Activated T-cell treated with anti-CD3 and anti-CD28 coated beads for 1 hour (primary cell): ENCODE data around the gene TESK2.
A peak's percentile ranks its signal among the peaks of the same experiment; 100 is the strongest.

Source experiments
- DNase-seq: peaks from one replicate; pipeline ENCODE4 v3.0.0-alpha.2; 2020; ENCODE audit warnings: low read depth

The TESK2 gene

DNA sequence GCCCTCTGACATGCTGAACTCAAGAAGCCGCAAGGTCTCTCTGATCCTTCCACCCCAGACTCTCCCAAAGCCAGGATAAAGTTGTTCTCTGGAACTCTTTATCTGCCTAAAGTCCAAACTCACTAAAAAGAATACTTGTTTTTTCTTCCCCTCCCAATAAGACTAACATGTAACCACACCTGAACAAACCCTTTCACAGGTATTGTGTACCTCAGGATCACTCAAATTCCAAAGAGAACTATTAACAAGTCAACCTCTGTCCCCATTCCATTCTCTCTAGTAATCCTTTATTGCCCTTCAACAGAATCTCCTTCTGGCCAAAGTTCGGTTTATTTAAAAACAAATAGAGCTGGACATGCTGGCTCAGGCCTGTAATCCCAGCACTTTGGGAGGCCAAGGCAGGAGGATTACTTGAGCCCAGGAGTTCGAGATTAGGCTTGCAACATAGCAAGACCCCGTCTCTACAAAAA is 155.1 kb downstream of the TESK2 start:
- no peak for DNase-seq

- DNase-seq, result no peak
Observed at GRCh38 chr1:45334308-45335245, 156.4 kb downstream of the TESK2 start.

DNA sequence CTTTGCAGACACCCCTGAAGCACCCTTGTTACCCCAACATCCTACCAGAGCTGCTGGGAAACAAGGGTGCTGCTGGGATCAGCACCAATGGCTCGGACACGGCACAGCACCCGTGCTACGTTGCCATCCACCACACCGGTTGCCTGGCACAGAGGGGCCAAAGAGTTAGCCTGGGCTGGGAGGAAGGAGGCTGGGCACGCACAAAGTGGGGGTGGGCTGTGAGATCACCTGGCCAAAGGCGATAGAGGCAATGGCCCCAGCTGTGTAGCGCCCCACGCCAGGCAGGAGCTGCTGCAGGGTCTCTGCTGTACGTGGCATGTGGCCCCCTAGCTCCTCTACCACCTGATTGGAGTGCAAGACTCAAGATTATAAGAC is 158.6 kb downstream of the TESK2 start:
- DNase-seq, result no peak

DNA sequence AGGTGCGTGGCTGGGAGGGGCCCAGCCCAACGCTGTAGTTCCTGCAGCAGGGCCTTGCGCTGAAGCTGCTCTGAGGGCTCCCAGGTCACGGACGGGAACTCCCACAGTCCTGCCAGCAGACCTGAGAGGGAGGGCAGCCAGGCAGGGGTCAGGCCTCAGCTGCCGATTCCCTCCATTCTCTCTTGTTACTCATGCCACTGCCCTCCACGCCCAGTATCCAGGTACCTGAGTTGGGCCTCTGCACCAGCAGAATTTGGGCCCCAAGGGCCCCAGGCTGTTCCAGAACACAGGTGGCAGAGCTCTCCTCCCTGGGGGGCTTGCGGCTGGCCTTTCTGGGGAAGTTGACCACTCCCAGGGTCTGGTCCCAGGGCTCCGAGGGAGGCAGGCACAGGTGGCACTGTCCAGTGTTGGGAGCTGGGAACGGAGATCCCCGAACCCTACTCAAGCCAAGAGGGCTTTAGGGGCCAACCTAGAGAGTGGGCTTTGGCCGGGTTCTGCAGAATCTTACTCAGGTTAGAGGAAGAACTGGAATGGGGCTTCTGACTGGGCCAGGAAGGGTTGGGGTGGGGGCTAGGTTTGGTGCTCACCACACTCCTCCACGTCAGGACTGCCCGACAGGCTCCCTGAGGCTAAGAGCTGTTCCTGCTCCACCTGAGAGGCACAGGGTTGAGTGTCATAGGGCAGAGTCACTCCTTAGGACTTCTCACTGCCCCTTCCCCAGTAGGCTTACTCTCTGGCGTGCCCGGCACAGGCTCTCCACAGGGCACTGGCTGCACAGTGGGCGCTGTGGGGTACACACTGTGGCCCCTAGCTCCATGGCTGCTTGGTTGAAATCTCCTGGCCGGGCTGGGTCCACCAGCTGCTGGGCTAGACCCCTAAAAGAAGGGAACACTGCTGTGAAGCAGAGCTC is 159.3 kb downstream of the TESK2 start:
- no peak for DNase-seq

DNA sequence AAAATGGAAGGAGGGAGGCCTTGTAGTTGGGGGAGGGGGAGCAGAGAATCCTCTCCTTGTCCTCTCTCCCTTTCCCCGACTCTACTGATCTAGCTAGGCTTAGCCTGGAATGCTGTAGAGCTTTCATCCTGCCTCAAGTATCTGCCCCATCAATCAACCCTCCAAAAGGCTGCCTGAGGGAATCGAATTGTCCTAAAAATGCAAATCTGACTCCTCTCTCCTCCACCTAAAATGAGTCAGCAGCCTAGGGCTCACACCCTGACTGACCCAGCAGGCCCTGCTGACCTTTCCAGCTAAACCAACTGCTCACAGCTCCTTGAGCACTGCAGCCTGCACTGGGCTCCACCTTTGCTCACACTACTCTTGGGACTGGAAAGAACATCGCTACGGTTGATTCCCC is 161.5 kb downstream of the TESK2 start:
- no peak for DNase-seq

- no peak for DNase-seq
Observed at GRCh38 chr1:45328680-45329079, 162.3 kb downstream of the TESK2 start.

- no peak for DNase-seq
Observed at GRCh38 chr1:45327644-45328515, 163.1 kb downstream of the TESK2 start.

- peak; percentile 37 for DNase-seq
Observed at GRCh38 chr1:45326627-45327623, 164.0 kb downstream of the TESK2 start, which contains the start of gene HPDL. Gene HPDL (plus strand): TSS chr1:45326895. CDS start chr1:45327149, 254 bp downstream.

DNA sequence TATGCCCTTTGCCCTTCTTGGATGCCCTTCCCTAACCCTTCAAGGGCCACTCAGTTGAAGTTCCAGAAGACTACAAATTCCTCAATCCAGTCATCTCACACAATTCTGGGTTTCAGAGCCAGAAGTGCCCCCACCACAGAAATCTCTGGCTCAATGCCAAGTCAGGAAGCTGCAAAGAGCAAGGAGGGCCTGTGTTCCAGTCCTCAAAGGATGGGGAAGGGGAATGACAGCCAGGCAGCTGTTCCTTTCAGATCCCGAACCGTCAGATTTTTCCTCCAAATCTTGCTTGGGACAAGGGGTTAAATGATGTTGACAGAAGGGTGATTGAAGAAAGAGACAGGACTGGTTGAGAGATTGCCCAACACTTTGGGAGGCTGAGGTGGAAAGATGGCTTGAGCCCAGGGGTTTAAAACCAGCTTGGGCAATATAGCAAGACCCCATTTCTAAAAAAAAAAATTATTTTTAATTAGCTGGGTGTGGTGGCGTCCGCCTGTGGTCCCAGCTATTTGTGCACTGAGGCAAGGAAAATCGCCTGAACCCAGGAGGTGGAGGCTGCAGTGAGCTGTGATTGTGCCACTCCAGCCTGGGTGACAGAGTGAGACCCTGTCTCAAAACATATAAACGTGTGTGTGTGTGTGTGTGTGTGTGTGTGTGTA is 165.0 kb downstream of the TESK2 start:
- no peak for DNase-seq

DNA sequence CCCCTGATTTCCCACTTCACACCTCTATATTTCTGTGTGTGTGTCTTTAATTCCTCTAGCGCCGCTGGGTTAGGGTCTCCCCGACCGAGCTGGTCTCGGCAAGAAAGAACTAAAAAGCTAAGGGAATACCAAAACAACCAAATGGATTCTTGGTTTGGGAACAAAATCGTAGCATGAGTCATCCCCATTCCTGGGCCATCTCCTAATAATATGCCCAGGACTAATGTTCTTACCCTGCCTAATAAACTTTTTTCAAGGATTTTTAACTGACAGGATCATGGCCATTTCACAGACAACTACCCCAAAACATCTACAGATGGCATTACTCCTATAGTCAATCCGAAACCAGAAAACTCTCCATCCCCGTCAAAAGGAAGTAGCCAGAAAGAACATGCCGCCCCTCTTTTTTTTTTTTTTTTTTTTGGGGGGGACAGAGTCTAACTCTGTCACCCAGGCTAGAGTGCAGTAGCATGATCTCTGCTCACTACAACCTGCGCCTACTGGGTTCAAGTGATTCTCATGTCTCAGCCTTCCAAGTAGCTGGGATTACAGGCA is 168.4 kb downstream of the TESK2 start:
- DNase-seq, result no peak

GRCh38 chr1:45321444-45321843 is 169.5 kb downstream of the TESK2 start:
- no peak for DNase-seq

DNA sequence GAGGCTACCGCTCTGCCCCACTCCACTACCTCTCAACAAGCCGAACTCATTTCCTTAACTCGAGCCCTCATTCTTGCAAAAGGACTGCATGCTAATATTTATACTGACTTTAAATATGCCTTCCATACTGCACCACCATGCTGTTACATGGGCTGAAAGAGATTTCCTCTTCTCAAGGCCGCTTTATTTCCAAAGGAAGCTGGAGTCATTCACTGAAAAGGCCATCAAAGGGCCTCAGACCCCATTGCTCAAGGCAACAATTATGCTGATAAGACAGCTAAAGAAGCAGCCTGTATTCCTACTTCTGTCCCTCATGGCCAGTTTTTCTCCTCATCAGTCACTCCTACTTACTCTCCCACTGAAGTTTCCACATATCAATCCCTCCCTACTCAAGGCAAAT is 171.2 kb downstream of the TESK2 start:
- DNase-seq, result no peak

- no peak for DNase-seq
Observed at GRCh38 chr1:45317166-45317565, 173.8 kb downstream of the TESK2 start.

GRCh38 chr1:45314266-45314665 is 176.7 kb downstream of the TESK2 start:
- no peak for DNase-seq

DNA sequence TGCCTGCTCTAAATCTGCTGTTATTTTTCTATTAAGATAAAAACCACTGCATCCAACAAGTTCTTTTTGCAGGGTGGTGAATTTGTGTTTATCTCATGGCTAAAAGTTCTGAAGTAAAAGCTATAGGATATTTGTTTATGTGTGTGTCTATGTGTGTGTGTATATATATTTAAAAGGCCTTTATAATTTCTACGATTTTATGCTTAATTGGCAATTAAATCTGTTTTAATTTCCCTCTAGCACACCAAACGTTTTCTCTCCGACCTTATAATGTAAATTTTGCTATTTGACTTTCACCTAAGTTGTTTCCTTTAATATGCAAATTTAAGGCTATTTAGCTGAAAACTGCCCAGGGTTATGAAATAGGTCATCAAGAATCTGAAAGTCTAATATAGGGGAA is 184.1 kb downstream of the TESK2 start:
- no peak for DNase-seq

DNA sequence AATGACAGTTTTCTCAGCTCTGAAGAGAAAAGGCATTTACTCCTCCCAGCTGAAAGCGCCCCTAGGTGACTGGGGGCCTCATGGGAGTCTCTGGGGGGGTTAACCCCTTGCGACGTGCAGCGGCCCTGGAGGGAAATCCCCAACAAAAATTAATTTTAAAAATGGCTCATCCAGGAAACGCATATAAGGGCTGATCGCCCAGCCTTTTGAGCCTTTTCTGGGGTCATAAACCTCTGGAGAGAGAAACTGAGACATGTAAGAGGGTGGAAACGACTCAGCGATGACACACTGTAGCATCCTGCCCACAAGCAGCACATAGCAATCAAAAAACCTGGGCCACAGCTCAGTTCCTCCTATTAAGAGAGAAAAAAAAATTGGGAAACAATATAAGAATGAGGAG is 184.6 kb downstream of the TESK2 start:
- no peak for DNase-seq

- DNase-seq, result no peak
Observed at GRCh38 chr1:45305231-45305630, 185.7 kb downstream of the TESK2 start.

DNA sequence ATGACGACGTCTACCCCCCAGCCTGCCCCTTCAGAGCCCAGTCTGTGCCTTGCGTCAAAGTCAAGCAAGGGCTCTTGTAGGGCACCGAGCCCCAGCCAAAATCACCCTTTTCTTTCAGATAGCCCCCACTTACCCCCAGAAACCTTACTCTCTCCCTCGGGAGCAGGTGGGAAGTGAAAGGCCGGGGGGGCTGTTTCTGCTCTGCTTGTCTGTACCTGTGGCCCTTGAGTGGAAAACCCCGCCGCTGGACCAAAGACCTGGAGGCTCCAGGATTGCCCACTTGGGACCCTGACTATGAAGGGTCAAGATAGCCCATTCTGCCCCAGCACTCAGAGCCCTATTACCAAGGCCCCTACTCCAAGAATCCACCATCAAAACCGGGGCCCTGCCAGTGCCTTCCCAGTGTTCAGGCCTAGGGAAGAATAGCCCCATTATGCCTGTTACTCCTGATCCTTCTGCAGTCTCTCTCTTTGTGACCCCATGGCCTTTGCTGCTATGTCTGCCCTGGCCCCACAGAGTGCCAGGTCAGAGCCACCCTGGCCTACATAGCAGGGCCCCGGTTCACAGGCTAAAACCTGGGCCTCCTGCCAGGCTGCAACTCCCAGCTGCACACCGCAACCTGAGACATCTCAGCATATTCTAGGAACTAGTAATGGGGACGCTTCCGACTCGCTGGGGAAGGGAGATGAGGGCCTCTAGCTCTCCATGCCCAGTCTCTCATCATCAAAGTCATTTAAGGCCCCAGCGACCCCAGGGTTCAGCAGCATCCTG is 186.5 kb downstream of the TESK2 start:
- DNase-seq, result no peak
